NCI-H2227 (cell line): Measurements from ENCODE around the gene CADPS.

ENCODE experiments used
- DNase-seq: peaks from one replicate; lab custom pipeline; 2025; ENCODE audit not compliant: unreplicated experiment; lab: John Stamatoyannopoulos, UW

Gene CADPS

GRCh38 chr3:62699728-62700127, 175.5 kb downstream of the CADPS start:
- no peak for DNase-seq

GRCh38 chr3:62696011-62696410, 179.2 kb downstream of the CADPS start:
- DNase-seq = no peak

GRCh38 chr3:62688812-62689211, 186.4 kb downstream of the CADPS start:
- DNase-seq = no peak

- no peak for DNase-seq
Observed at GRCh38 chr3:62688050-62688449, 187.2 kb downstream of the CADPS start.

- peak; percentile 8 for DNase-seq
Observed at GRCh38 chr3:62686503-62687294, 188.5 kb downstream of the CADPS start.

- no peak for DNase-seq
Observed at GRCh38 chr3:62682826-62683225, 192.4 kb downstream of the CADPS start.

- no peak for DNase-seq
Observed at GRCh38 chr3:62679988-62680387, 195.2 kb downstream of the CADPS start.

GRCh38 chr3:62678841-62679240, 196.4 kb downstream of the CADPS start:
- no peak for DNase-seq

GRCh38 chr3:62677926-62678325, 197.3 kb downstream of the CADPS start:
- DNase-seq = no peak

- no peak for DNase-seq
Observed at GRCh38 chr3:62676689-62677271, 198.4 kb downstream of the CADPS start.

GRCh38 chr3:62675492-62675891, 199.7 kb downstream of the CADPS start:
- DNase-seq = no peak

GRCh38 chr3:62672988-62673313, 202.3 kb downstream of the CADPS start:
- no peak for DNase-seq

GRCh38 chr3:62672270-62672987, 202.8 kb downstream of the CADPS start:
- no peak for DNase-seq

- DNase-seq = no peak
Observed at GRCh38 chr3:62670351-62670750, 204.9 kb downstream of the CADPS start.

GRCh38 chr3:62669161-62669560, 206.1 kb downstream of the CADPS start:
- DNase-seq = no peak

GRCh38 chr3:62667714-62668113, 207.5 kb downstream of the CADPS start:
- DNase-seq = no peak

- peak; percentile 85 for DNase-seq
Observed at GRCh38 chr3:62665627-62666437, 209.4 kb downstream of the CADPS start.

- no peak for DNase-seq
Observed at GRCh38 chr3:62662677-62663076, 212.5 kb downstream of the CADPS start.

GRCh38 chr3:62659660-62660059, 215.6 kb downstream of the CADPS start:
- DNase-seq = peak; percentile 3

GRCh38 chr3:62655691-62656063, 219.5 kb downstream of the CADPS start:
- no peak for DNase-seq

GRCh38 chr3:62655056-62655690, 220.0 kb downstream of the CADPS start:
- DNase-seq = no peak
